GM23338 (cell line): Measurements from ENCODE around the gene HMGCS2. TPM values are rescaled to one million over a fixed set of nuclear protein-coding genes. Genes with fewer than 3 reads are reported as not detected.

ENCODE experiments used
- ATAC-seq: fragments of 200-7000 bp; cut with Tn5 transposase; 3 replicates; pipeline ENCODE4 v1.9.1; 2020
- DNase-seq: peaks from one replicate; pipeline ENCODE4 v3.0.0-alpha.2; 2015; ENCODE audit warnings: low spot score
- H2AFZ ChIP-seq: fragments of 200-600 bp; sonication (generic); 2 replicates; pipeline ENCODE4 v1.8.0; 2016; ENCODE audit warnings: antibody characterized with exemption, mild to moderate bottlenecking, moderate library complexity
- H3F3A ChIP-seq: fragments of 200-600 bp; sonication (generic); replicated peaks from 2 replicates; pipeline ENCODE4 v1.8.0; 2017; ENCODE audit warnings: antibody characterized with exemption, mixed run types, low read depth
- H3K27ac ChIP-seq: fragments of 200-600 bp; sonication (generic); 2 replicates; pipeline ENCODE4 v1.6.1; 2016; ENCODE audit warnings: low read depth
- H3K27me3 ChIP-seq: fragments of 200-600 bp; sonication (generic); 2 replicates; pipeline ENCODE4 v1.8.0; 2016; ENCODE audit warnings: mild to moderate bottlenecking, mixed run types, moderate library complexity; ENCODE audit not compliant: insufficient read depth
- H3K36me3 ChIP-seq: fragments of 200-600 bp; sonication (generic); 2 replicates; pipeline ENCODE4 v1.8.0; 2016; ENCODE audit warnings: mild to moderate bottlenecking; ENCODE audit not compliant: insufficient read depth
- H3K4me1 ChIP-seq: fragments of 200-600 bp; sonication (generic); 2 replicates; pipeline ENCODE4 v1.8.0; 2016; ENCODE audit warnings: mild to moderate bottlenecking, moderate library complexity; ENCODE audit not compliant: insufficient read depth
- H3K4me2 ChIP-seq: fragments of 200-600 bp; sonication (generic); 2 replicates; pipeline ENCODE4 v1.7.1; 2017; ENCODE audit warnings: mixed run types
- H3K4me3 ChIP-seq: fragments of 200-600 bp; sonication (generic); 2 replicates; pipeline ENCODE4 v1.6.1; 2016; ENCODE audit warnings: mixed run types
- H3K79me2 ChIP-seq: fragments of 200-600 bp; sonication (generic); replicated peaks from 2 replicates; pipeline ENCODE4 v1.8.0; 2017; ENCODE audit warnings: mild to moderate bottlenecking; ENCODE audit not compliant: insufficient read depth
- H3K9me2 ChIP-seq: fragments of 200-600 bp; sonication (generic); 2 replicates; pipeline ENCODE4 v1.8.0; 2017; ENCODE audit not compliant: insufficient read depth
- H4K20me1 ChIP-seq: fragments of 200-600 bp; sonication (generic); replicated peaks from 2 replicates; pipeline ENCODE4 v1.8.0; 2017; ENCODE audit warnings: mild to moderate bottlenecking; ENCODE audit not compliant: insufficient read depth
- H3K27ac Mint-ChIP-seq: 2 replicates; pipeline ENCODE4 v1.8.0; 2020; ENCODE audit warnings: inconsistent platforms, mild to moderate bottlenecking, moderate library complexity, mixed read lengths
- H3K27me3 Mint-ChIP-seq: 3 replicates; pipeline ENCODE4 v1.8.0; 2022; ENCODE audit warnings: low read depth, mild to moderate bottlenecking, moderate library complexity, mixed read lengths, inconsistent platforms; ENCODE audit not compliant: insufficient read depth, poor library complexity
- H3K36me3 Mint-ChIP-seq: 3 replicates; pipeline ENCODE4 v1.8.0; 2021; ENCODE audit warnings: low read depth, mild to moderate bottlenecking, inconsistent platforms, moderate library complexity, mixed read lengths
- H3K4me1 Mint-ChIP-seq: 3 replicates; pipeline ENCODE4 v1.8.0; 2020; ENCODE audit warnings: mild to moderate bottlenecking, inconsistent platforms, mixed read lengths
- H3K4me3 Mint-ChIP-seq: 3 replicates; pipeline ENCODE4 v1.8.0; 2021; ENCODE audit warnings: moderate library complexity, mild to moderate bottlenecking, inconsistent platforms, mixed read lengths
- H3K9me3 Mint-ChIP-seq: 3 replicates; pipeline ENCODE4 v1.8.0; 2020; ENCODE audit warnings: moderate library complexity, mild to moderate bottlenecking, inconsistent platforms, mixed read lengths
- CREB1 ChIP-seq: fragments of 250-450 bp; sonication (Bioruptor Pico); IDR thresholded peaks from 2 replicates; pipeline ENCODE4 v1.5.0; 2020; ENCODE audit warnings: low read depth, mild to moderate bottlenecking, moderate library complexity
- EZH2 ChIP-seq: fragments of 200-600 bp; sonication (generic); IDR thresholded peaks from one replicate; pipeline ENCODE4 v1.8.0; 2017; ENCODE audit warnings: antibody characterized with exemption, mild to moderate bottlenecking, low read depth; ENCODE audit not compliant: unreplicated experiment
- EZH2phosphoT487 ChIP-seq: fragments of 200-600 bp; sonication (generic); IDR thresholded peaks from one replicate; pipeline ENCODE4 v1.8.1; 2018; ENCODE audit warnings: antibody characterized with exemption; ENCODE audit not compliant: unreplicated experiment
- JUNB ChIP-seq: IDR thresholded peaks from one replicate; pipeline ENCODE4 v1.6.1; 2016; ENCODE audit warnings: antibody characterized with exemption; ENCODE audit not compliant: unreplicated experiment
- NANOG ChIP-seq: IDR thresholded peaks from 2 replicates; pipeline ENCODE4 v1.6.1; 2016; ENCODE audit warnings: antibody characterized with exemption, borderline replicate concordance
- POLR2AphosphoS5 ChIP-seq: IDR thresholded peaks from 2 replicates; pipeline ENCODE4 v1.6.1; 2016; ENCODE audit warnings: antibody characterized with exemption, low read depth
- STAT1 ChIP-seq: IDR thresholded peaks from one replicate; pipeline ENCODE4 v1.6.1; 2016; ENCODE audit warnings: antibody characterized with exemption; ENCODE audit not compliant: unreplicated experiment
- ZNF114 ChIP-seq: fragments of 250-450 bp; sonication (Bioruptor Pico); IDR thresholded peaks from 2 replicates; pipeline ENCODE4 v1.5.0; 2020; ENCODE audit warnings: mild to moderate bottlenecking, moderate library complexity
- ZNF331 ChIP-seq: fragments of 250-450 bp; sonication (Bioruptor Pico); IDR thresholded peaks from 2 replicates; pipeline ENCODE4 v1.5.0; 2020; ENCODE audit warnings: low read depth, mild to moderate bottlenecking, moderate library complexity
- polyA plus RNA-seq: library from polyadenylated mRNA; unstranded; fragments of >200 nt; fragmentation: Nextera tagmentation; extraction: Ambion mirVana; gene quantifications from 2 replicates; pipeline ENCODE4 v1.2.1, GENCODE V29; 2016
- total RNA-seq: library from RNA; depleted of rRNA; stranded (reverse); fragments of >200 nt; shearing (Covaris generic); gene quantifications from 2 replicates; pipeline ENCODE4 v1.2.3, GENCODE V29; 2014
- TF ChIP-seq, protein P1 (sequence below): IDR thresholded peaks from 2 replicates; pipeline ENCODE4 v1.6.1; 2016; ENCODE audit warnings: antibody characterized with exemption
- TF ChIP-seq, protein P2 (sequence below): IDR thresholded peaks from one replicate; pipeline ENCODE4 v1.6.1; 2018; ENCODE audit warnings: antibody characterized with exemption; ENCODE audit not compliant: unreplicated experiment
- TF ChIP-seq, protein P3 (sequence below), 2 experiments: fragments of 200-600 bp in 1 of 2; sonication (generic) in 1 of 2; conservative IDR thresholded peaks; 2 replicates each; pipeline versions ENCODE4 v1.5.1 to v1.6.1; 2016 to 2017; ENCODE audit warnings: antibody characterized with exemption in 2 of 2, low read depth in 2 of 2, mild to moderate bottlenecking in 2 of 2, moderate library complexity in 1 of 2
- TF ChIP-seq, protein P4 (sequence below): fragments of 250-450 bp; sonication (Bioruptor Pico); IDR thresholded peaks from 2 replicates; pipeline ENCODE4 v1.5.0; 2020; ENCODE audit warnings: mild to moderate bottlenecking, moderate library complexity

The HMGCS2 gene
- total and polyA plus RNA-seq, 2 experiments from 2014 or later: not detected

DNA sequence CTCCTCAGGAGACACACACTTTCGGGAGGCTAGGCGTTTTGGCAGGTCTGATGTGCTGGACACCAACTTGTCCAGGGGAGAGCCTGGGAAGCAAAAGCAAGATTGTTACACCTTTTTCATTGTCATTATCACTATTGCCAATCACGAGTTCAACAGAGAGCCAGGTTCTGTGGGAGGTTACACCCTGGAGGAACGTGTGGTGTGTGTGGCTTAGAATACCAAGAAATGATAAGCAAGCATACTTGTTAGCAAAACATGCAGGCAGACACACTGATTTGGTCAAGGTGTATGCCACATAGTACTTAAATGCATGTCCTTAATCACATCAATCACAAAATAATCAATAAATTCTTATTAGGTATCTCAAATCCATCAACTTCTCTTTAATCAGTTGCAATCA is 16.1 kb downstream of the HMGCS2 start:
- no peak overlapping the region for H3K27ac Mint-ChIP-seq
- H3K36me3 Mint-ChIP-seq: no peaks in the 10 kb centered on the region
- Histone ChIP-seq H4K20me1 (no peaks in the 10 kb centered on the region), H2AFZ (no peak overlapping the region), H3K79me2 (no peaks in the 10 kb centered on the region), H3K36me3 (no peaks in the 10 kb centered on the region), H3K4me2 (no peak overlapping the region), H3K4me3 (no peak overlapping the region), H3F3A (no peaks in the 10 kb centered on the region), H3K9me2 (peaks cover 4% of the 10 kb centered on the region; the same call in 1 of the 2 replicates), H3K27ac (no peak overlapping the region), H3K4me1 (peaks cover 4% of the 10 kb centered on the region; the same call in 1 of the 2 replicates), H3K27me3 (no peaks in the 10 kb centered on the region)
- TF ChIP-seq CREB1 (CRISPR knock-in tag) (no peak), EZH2phosphoT487 (no peak), JUNB (no peak), ZNF331 (no peak), STAT1 (no peak), POLR2AphosphoS5 (no peak), EZH2 (no peak), ZNF114 (no peak), NANOG (no peak)
- TF ChIP-seq, protein P1, sequence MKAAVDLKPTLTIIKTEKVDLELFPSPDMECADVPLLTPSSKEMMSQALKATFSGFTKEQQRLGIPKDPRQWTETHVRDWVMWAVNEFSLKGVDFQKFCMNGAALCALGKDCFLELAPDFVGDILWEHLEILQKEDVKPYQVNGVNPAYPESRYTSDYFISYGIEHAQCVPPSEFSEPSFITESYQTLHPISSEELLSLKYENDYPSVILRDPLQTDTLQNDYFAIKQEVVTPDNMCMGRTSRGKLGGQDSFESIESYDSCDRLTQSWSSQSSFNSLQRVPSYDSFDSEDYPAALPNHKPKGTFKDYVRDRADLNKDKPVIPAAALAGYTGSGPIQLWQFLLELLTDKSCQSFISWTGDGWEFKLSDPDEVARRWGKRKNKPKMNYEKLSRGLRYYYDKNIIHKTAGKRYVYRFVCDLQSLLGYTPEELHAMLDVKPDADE: no peak
- TF ChIP-seq, protein P2, sequence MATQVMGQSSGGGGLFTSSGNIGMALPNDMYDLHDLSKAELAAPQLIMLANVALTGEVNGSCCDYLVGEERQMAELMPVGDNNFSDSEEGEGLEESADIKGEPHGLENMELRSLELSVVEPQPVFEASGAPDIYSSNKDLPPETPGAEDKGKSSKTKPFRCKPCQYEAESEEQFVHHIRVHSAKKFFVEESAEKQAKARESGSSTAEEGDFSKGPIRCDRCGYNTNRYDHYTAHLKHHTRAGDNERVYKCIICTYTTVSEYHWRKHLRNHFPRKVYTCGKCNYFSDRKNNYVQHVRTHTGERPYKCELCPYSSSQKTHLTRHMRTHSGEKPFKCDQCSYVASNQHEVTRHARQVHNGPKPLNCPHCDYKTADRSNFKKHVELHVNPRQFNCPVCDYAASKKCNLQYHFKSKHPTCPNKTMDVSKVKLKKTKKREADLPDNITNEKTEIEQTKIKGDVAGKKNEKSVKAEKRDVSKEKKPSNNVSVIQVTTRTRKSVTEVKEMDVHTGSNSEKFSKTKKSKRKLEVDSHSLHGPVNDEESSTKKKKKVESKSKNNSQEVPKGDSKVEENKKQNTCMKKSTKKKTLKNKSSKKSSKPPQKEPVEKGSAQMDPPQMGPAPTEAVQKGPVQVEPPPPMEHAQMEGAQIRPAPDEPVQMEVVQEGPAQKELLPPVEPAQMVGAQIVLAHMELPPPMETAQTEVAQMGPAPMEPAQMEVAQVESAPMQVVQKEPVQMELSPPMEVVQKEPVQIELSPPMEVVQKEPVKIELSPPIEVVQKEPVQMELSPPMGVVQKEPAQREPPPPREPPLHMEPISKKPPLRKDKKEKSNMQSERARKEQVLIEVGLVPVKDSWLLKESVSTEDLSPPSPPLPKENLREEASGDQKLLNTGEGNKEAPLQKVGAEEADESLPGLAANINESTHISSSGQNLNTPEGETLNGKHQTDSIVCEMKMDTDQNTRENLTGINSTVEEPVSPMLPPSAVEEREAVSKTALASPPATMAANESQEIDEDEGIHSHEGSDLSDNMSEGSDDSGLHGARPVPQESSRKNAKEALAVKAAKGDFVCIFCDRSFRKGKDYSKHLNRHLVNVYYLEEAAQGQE: no peak
- TF ChIP-seq, protein P3, sequence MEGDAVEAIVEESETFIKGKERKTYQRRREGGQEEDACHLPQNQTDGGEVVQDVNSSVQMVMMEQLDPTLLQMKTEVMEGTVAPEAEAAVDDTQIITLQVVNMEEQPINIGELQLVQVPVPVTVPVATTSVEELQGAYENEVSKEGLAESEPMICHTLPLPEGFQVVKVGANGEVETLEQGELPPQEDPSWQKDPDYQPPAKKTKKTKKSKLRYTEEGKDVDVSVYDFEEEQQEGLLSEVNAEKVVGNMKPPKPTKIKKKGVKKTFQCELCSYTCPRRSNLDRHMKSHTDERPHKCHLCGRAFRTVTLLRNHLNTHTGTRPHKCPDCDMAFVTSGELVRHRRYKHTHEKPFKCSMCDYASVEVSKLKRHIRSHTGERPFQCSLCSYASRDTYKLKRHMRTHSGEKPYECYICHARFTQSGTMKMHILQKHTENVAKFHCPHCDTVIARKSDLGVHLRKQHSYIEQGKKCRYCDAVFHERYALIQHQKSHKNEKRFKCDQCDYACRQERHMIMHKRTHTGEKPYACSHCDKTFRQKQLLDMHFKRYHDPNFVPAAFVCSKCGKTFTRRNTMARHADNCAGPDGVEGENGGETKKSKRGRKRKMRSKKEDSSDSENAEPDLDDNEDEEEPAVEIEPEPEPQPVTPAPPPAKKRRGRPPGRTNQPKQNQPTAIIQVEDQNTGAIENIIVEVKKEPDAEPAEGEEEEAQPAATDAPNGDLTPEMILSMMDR (conservative IDR thresholded peaks at IDR 0.05; ENCODE audit: low read depth in 2 of 2): no peak
- TF ChIP-seq, protein P4, sequence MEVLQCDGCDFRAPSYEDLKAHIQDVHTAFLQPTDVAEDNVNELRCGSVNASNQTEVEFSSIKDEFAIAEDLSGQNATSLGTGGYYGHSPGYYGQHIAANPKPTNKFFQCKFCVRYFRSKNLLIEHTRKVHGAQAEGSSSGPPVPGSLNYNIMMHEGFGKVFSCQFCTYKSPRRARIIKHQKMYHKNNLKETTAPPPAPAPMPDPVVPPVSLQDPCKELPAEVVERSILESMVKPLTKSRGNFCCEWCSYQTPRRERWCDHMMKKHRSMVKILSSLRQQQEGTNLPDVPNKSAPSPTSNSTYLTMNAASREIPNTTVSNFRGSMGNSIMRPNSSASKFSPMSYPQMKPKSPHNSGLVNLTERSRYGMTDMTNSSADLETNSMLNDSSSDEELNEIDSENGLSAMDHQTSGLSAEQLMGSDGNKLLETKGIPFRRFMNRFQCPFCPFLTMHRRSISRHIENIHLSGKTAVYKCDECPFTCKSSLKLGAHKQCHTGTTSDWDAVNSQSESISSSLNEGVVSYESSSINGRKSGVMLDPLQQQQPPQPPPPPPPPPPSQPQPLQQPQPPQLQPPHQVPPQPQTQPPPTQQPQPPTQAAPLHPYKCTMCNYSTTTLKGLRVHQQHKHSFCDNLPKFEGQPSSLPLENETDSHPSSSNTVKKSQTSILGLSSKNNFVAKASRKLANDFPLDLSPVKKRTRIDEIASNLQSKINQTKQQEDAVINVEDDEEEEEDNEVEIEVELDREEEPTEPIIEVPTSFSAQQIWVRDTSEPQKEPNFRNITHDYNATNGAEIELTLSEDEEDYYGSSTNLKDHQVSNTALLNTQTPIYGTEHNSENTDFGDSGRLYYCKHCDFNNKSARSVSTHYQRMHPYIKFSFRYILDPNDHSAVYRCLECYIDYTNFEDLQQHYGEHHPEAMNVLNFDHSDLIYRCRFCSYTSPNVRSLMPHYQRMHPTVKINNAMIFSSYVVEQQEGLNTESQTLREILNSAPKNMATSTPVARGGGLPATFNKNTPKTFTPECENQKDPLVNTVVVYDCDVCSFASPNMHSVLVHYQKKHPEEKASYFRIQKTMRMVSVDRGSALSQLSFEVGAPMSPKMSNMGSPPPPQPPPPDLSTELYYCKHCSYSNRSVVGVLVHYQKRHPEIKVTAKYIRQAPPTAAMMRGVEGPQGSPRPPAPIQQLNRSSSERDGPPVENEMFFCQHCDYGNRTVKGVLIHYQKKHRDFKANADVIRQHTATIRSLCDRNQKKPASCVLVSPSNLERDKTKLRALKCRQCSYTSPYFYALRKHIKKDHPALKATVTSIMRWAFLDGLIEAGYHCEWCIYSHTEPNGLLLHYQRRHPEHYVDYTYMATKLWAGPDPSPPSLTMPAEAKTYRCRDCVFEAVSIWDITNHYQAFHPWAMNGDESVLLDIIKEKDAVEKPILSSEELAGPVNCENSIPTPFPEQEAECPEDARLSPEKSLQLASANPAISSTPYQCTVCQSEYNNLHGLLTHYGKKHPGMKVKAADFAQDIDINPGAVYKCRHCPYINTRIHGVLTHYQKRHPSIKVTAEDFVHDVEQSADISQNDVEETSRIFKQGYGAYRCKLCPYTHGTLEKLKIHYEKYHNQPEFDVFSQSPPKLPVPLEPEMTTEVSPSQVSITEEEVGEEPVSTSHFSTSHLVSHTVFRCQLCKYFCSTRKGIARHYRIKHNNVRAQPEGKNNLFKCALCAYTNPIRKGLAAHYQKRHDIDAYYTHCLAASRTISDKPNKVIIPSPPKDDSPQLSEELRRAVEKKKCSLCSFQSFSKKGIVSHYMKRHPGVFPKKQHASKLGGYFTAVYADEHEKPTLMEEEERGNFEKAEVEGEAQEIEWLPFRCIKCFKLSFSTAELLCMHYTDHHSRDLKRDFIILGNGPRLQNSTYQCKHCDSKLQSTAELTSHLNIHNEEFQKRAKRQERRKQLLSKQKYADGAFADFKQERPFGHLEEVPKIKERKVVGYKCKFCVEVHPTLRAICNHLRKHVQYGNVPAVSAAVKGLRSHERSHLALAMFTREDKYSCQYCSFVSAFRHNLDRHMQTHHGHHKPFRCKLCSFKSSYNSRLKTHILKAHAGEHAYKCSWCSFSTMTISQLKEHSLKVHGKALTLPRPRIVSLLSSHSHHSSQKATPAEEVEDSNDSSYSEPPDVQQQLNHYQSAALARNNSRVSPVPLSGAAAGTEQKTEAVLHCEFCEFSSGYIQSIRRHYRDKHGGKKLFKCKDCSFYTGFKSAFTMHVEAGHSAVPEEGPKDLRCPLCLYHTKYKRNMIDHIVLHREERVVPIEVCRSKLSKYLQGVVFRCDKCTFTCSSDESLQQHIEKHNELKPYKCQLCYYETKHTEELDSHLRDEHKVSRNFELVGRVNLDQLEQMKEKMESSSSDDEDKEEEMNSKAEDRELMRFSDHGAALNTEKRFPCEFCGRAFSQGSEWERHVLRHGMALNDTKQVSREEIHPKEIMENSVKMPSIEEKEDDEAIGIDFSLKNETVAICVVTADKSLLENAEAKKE (CRISPR knock-in tag): no peak
- peaks cover 6% of the 10 kb centered on the region for H3K27me3 Mint-ChIP-seq
- H3K4me3 Mint-ChIP-seq: no peak overlapping the region
- peaks cover 10% of the 10 kb centered on the region for H3K4me1 Mint-ChIP-seq
- ATAC-seq: no peak
- no peaks in the 10 kb centered on the region for H3K9me3 Mint-ChIP-seq
- DNase-seq: no peak
